Activated T-cell treated with anti-CD3 and anti-CD28 coated beads, Interleukin-2, amount 50 U/mL, for 48 hours (primary cell): Measurements from ENCODE around the gene ATG12.
A peak's percentile ranks its signal among the peaks of the same experiment; 100 is the strongest.
"Not testable (repeated sequence)": the region's sequence is repeated elsewhere in the genome, so short reads cannot be mapped to it uniquely, and the experiment has no call there.

Experiments used
- DNase-seq, 2 experiments: peaks; one replicate each; pipeline ENCODE4 v3.0.0-alpha.2; 2020

Gene ATG12

DNA sequence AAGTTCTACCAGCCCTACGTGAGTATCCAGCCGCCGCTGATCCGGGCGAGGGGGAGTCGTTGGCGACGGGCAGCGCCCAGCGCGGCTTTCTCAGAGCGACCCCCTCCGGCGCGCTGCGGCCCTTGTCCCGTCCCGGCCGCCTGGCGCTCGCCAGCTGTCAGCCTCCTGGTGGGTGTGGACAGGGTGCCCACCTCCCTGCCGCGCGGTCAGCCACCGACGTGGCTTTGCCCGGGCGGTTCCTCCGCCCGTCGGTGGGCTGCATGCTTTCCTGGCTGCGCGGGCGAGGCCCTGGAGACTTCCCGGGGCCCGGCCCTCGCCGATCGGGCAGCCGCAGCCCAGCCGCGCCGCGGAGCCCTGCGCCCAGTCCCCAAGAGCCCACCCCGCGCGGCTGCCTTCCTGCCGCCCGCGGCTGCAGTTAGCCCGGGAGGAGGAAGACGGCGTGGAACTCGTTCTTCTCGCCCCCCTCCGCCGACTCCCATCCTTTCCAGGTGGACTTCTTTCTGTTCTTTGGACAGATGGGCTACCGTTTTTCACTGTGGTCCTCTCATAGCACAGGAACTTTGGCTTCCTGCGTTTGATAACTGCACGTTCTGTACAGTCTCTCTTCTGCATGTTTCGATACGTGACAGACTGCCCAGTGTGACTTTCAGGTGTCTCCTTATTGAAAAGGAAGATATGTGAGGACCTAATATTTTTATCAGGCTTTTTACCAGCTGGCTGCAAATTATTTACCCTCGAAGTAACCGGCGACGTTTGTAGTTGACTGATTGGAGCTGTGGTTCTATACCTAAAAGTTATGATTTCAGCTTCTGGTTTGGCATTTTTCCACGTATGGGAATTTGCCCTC, 947 bp upstream of the ATG12 start:
- DNase-seq = peak in 1 of 2 experiments; percentile 45

- no peak for DNase-seq
These were observed 492 bp downstream of the ATG12 start for GRCh38 chr5:115840873-115841272.

DNA sequence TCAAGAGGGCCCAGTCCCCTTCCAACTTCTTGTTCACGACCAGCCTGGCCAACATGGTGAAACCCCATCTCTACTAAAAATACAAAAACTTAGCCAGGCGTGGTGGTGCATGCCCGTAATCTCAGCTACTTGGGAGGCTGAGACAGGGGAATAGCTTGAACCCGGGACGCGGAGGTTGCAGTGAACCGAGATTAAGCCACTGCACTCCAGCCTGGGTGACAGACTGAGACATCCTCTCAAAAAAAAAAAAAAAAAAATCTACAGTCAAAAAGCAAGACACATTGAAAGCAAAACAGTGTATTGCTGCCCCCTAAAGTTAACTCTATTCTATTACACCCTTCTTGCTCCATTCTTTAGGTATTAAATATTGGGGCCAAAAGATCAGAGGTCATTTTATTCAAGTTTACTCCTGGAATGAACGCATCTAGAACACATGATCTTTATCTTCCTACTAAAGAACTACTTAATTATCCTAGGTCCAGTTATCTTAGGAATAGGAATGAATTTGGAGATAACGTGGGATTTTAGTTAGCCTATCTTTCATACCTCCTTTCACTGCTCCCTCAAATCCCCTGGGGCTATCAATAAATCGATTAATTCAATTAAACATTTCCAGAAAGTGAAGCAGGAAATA, 2.4 kb downstream of the ATG12 start:
- DNase-seq = peak; percentile 35 to 39

- DNase-seq = no peak
These were observed 5.9 kb downstream of the ATG12 start for GRCh38 chr5:115835481-115835880.

GRCh38 chr5:115831163-115831768, 10.1 kb downstream of the ATG12 start:
- no peak for DNase-seq

GRCh38 chr5:115829913-115830312, 11.5 kb downstream of the ATG12 start:
- no peak for DNase-seq

DNA sequence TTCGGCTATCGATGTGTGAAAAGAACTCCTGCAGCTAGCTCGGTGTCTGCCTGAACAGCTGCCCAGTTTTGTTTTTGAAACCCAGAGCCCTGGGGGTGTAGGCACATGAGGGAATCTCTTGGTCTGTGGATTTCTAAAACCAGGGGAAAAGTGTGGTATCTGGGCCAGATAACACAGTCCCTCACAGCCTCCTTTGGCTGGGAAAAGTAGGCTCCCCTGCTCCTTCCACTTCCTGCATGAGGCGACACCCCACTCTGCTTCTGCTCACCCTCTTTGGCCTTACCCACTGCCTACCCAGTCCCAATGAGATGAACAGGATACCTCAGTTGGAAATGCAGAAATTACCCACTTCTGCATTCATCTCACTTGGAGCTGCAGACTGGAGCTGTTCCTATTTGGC, 15.4 kb downstream of the ATG12 start:
- DNase-seq = no peak

DNA sequence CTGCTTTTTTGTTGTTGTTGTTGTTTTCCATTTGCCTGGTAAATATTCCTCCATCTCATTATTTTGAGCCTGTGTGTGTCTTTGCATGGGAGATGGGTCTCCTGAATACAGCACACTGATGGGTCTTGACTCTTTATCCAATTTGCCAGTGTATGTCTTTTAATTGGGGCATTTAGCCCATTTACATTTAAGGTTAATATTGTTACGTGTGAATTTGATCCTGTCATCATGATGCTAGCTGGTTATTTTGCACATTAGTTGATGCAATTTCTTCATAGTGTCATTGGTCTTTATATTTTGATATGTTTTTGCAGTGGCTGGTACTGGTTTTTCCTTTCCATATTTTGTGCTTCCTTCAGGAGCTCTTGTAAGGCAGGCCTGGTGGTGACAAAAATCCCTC, 16.4 kb downstream of the ATG12 start:
- not testable (repeated sequence) for DNase-seq

- DNase-seq = no peak
These were observed 20.5 kb downstream of the ATG12 start for GRCh38 chr5:115820846-115821245.

DNA sequence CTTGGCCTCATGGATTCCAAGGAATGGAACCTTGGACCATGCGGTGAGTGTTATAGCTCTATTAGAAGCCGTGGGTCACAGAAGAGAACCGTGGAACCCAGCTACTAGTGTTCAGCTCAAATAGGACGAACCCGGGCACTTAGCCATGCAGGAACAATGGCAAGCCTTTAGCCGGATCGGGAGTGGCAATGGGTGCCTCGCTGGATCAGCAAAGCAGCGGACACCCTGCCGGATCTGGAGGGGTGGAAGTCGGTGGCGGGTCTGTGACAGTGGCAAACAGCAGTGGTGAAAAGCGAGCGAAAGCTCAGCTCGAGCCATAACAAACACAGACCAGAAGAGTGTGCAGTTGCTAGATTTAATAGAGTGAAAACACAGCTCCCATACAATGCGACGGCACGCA, 22.5 kb downstream of the ATG12 start:
- no peak for DNase-seq

DNA sequence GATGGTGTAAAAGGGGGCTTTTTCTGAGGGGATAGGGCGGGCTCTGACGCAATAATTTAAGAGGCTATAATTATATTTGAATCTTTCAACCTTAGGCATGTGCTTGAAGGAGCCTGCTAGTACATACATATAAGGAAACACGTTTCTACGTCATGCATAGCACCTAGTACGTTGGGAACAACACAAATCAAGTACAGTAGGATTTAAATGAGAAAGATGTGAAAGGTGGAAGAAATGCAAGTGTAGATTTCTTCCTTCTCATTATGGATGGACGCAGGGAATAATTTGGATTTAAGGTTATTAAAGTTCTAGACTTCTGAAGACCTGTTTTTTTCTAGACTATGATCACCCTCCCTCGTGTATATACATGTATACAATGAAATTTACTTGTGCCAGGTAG, 24.0 kb downstream of the ATG12 start:
- DNase-seq = no peak

GRCh38 chr5:115816226-115817081, 24.9 kb downstream of the ATG12 start, which contains the start of gene CDO1:
Gene CDO1 (minus strand): TSS chr5:115816659. CDS start chr5:115816397, 262 bp downstream.
- peak; percentile 44 to 54 for DNase-seq

DNA sequence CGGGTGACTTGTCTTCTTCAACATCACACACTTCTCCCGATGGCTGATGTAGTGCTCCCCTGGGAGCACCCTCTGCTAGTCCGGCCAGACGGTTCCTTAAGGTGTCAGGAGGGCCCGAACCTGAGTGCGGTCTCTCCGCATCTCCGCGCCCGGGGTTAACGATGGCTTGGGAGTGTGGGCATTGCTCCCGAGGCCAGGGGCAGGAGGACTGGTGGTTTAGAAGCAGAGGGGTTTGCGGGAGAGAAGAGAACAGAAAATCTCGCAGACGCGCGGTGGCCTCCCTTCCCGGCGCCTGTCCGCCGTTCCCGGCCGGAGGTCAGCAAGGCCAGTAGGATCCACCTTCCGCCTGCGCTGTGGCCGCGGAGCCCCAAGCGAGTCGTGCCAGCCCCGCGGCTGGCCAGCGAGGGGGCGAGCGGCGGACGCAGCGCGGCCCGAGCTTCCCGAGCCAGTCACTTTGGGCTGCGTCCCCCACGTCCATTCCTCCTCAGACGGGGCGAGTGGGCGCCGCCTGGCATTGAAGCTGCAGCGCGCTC, 25.6 kb downstream of the ATG12 start:
- peak; percentile 23 to 25 for DNase-seq

DNA sequence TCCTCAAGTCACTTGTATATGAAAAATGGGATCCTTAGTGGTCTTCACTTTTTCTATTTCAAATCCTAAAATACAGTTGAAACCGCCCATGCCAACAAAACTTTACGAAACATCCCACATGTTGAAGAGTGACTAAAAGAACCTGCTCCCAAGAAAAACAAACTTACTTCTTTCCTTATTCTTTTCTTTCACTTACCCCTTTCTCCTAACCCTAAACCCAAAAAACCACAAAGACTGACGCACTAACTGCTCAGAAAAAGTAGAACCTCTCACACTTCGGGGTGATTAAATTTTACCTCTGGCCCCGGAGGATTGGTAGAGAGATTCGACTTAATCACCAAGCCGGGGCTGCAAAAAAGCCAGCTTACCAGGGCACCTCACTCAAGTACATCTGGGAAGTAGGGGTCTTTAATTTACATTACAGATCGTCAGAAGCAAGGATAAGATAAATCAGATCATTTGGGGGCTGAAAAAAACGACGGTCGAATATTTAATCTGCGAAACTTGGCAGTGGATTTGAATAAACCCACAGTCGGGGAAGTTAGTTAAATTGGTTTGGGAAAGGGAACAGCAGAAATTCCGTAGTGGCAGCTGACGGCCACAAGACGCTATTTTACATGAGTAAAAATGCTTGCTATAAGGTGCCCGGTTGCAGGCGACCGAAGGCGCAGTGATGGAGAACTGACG, 26.2 kb downstream of the ATG12 start:
- no peak for DNase-seq

GRCh38 chr5:115813719-115814118, 27.6 kb downstream of the ATG12 start:
- DNase-seq = peak; percentile 25 to 26

GRCh38 chr5:115812372-115812771, 29.0 kb downstream of the ATG12 start:
- DNase-seq = no peak

GRCh38 chr5:115811406-115811805, 30.0 kb downstream of the ATG12 start:
- no peak for DNase-seq

DNA sequence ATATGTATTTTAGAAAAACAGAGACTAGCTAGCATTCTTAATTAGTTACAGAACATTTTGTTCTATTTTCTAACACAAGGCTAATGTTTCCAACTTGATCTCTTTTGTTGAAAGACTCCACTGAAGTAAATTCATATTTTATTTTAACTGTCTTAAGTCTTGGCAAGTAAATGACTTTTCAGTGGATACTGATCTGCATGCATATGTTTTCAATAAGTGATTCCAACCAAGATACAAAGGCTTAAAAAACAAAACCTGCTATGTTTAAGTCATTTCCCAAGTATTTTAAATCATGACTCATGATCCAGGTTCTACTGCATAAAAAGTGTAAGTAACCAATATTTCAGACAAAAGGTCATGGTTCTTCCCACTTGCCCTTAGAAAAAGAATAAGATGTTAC, 30.6 kb downstream of the ATG12 start:
- no peak for DNase-seq

DNA sequence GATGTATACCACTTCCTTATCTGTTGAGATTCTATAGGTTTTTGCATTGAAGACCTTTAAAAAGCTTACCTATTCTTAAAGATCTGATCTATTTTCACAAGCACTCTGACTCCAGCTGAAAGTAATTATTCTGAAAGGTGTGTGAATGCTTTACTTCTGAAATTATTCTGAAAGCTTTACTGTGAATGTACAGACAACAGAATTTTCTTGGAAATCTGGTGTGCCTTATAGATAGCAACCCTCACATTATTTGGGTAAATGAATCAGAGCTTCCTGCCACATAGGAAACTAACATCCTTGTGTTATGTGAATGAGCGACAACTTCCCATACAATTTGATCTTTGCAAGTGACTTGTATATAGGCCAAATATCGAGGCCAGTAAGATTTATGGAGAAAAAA, 31.4 kb downstream of the ATG12 start:
- DNase-seq = no peak

DNA sequence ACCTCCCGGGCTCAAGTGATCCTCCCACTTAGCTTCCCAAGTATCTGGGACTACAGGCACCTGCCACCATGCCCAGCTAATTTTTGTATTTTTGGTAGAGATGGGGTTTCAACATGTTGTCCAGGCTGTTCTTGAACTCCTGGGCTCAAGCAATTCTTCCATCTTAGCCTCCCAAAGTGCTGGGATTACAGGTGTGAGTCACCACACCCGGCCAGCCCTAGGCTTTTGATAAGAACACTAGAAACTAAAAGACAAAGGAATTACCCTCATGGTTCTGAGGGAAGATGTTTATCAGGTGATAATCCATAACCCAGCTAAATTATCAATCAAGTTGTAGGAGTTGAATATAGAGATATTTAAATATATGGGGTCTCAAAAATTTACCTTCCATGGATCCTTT, 33.3 kb downstream of the ATG12 start:
- not testable (repeated sequence) for DNase-seq

GRCh38 chr5:115807654-115808052, 33.7 kb downstream of the ATG12 start:
- no peak for DNase-seq
